ENCODE results near the gene HMCN2.
"Not testable (repeated sequence)": the region's sequence is repeated elsewhere in the genome, so short reads cannot be mapped to it uniquely, and the experiment has no call there.

HMCN2 gene

GRCh38 chr9:130391866-130392265 is 126.3 kb downstream of the HMCN2 start:
- no peak for DNase-seq (ENCODE audit: low read depth)

GRCh38 chr9:130393681-130394071 is 128.1 kb downstream of the HMCN2 start:
- DNase-seq (ENCODE audit: low read depth), result no peak

- DNase-seq (ENCODE audit: low read depth), result no peak
Observed at GRCh38 chr9:130394320-130394719, 128.8 kb downstream of the HMCN2 start.

- DNase-seq (ENCODE audit: low read depth), result no peak
Observed at GRCh38 chr9:130394814-130395470, 129.4 kb downstream of the HMCN2 start.

GRCh38 chr9:130395810-130396435 is 130.4 kb downstream of the HMCN2 start:
- DNase-seq (ENCODE audit: low read depth), result no peak

GRCh38 chr9:130396581-130396980 is 131.0 kb downstream of the HMCN2 start:
- DNase-seq (ENCODE audit: low read depth), result no peak

GRCh38 chr9:130398487-130399240 is 133.1 kb downstream of the HMCN2 start:
- DNase-seq (ENCODE audit: low read depth), result no peak

- DNase-seq (ENCODE audit: low read depth), result no peak
Observed at GRCh38 chr9:130399768-130400167, 134.2 kb downstream of the HMCN2 start.

GRCh38 chr9:130400870-130401269 is 135.3 kb downstream of the HMCN2 start:
- no peak for DNase-seq (ENCODE audit: low read depth)

- DNase-seq (ENCODE audit: low read depth), result not testable (repeated sequence)
Observed at GRCh38 chr9:130401742-130402141, 136.2 kb downstream of the HMCN2 start.

- DNase-seq (ENCODE audit: low read depth), result no peak
Observed at GRCh38 chr9:130402243-130402642, 136.7 kb downstream of the HMCN2 start.

GRCh38 chr9:130402645-130403440 is 137.3 kb downstream of the HMCN2 start:
- no peak for DNase-seq (ENCODE audit: low read depth)

GRCh38 chr9:130405657-130406257 is 140.2 kb downstream of the HMCN2 start:
- no peak for DNase-seq (ENCODE audit: low read depth)

- DNase-seq (ENCODE audit: low read depth), result no peak
Observed at GRCh38 chr9:130406278-130406895, 140.8 kb downstream of the HMCN2 start.

GRCh38 chr9:130407916-130408663 is 142.5 kb downstream of the HMCN2 start:
- no peak for DNase-seq (ENCODE audit: low read depth)

- DNase-seq (ENCODE audit: low read depth), result no peak
Observed at GRCh38 chr9:130408669-130409068, 143.1 kb downstream of the HMCN2 start.

GRCh38 chr9:130409246-130409645 is 143.7 kb downstream of the HMCN2 start:
- no peak for DNase-seq (ENCODE audit: low read depth)

- DNase-seq (ENCODE audit: low read depth), result no peak
Observed at GRCh38 chr9:130410443-130410842, 144.9 kb downstream of the HMCN2 start.

GRCh38 chr9:130411566-130411915 is 146.0 kb downstream of the HMCN2 start:
- DNase-seq (ENCODE audit: low read depth), result no peak

- DNase-seq (ENCODE audit: low read depth), result no peak
Observed at GRCh38 chr9:130414081-130414731, 148.6 kb downstream of the HMCN2 start.
